Measurements from ENCODE around the gene MRPL10. TPM values are rescaled to one million over a fixed set of nuclear protein-coding genes. Genes with fewer than 3 reads are reported as not detected.

The MRPL10 gene
- total RNA-seq, 5 donors from 2014 or later (not counting 1 experiment from before 2014, with no cell fraction given), result 34.1 to 60.1 (median 41.6) TPM

DNA sequence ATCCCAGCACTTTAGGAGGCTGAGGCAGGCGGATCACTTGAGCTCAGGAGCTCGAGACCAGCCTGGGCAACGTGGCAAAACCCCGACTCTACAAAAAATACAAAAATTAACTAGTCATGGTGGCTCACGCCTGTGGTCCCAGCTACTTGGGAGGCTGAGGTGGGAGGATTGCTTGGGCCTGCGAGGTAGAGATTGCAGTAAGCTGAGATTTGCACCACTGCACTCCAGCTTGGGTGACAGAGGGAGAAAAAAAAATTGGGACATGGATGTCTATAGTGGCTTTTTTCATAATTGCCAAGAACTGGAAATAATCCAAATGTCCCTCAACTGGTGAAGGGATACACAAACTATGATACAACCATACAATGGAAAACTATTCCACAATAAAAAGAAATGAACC is 38.4 kb downstream of the MRPL10 start:
- H3K4me3 Mint-ChIP-seq, result no peak overlapping the region
- H3K9me3 Mint-ChIP-seq, result no peaks in the 10 kb centered on the region
- Histone ChIP-seq H3K4me3 (ENCODE audit: control insufficient read depth in 1 of 2, extremely low read depth in 1 of 2, low read length in 1 of 2) (no peak overlapping the region), H3K9me3 (no peaks in the 10 kb centered on the region), H3K36me3 (ENCODE audit: control insufficient read depth in 2 of 2, extremely low read depth in 1 of 2, insufficient read depth in 1 of 2, low read length in 1 of 2) (no peaks in the 10 kb centered on the region), H3K27me3 (replicated peaks in 1 of 2; ENCODE audit: control insufficient read depth in 2 of 2, extremely low read depth in 1 of 2, insufficient read depth in 2 of 2, low read length in 1 of 2) (peaks cover 12 to 39% of the 10 kb centered on the region in 2 experiments), H3K4me1 (ENCODE audit: control insufficient read depth in 1 of 2, extremely low read depth in 1 of 2, insufficient read depth in 2 of 2, low read length in 2 of 2) (peaks cover 0 to 11% of the 10 kb centered on the region in 2 experiments), H3K27ac (ENCODE audit: low read length) (no peak overlapping the region)
- DNase-seq, result no peak
- H3K36me3 Mint-ChIP-seq, result no peaks in the 10 kb centered on the region
- H3K27me3 Mint-ChIP-seq, result peaks cover 55 to 60% of the 10 kb centered on the region in 2 donors
- no CpG with 5 or more reads among the region's 6 CpGs for WGBS (ENCODE audit: insufficient coverage)
- ChIA-PET CTCF (no interaction called here), POLR2A (no interaction called here)
- no peak overlapping the region for H3K27ac Mint-ChIP-seq
- H3K4me1 Mint-ChIP-seq, result peaks cover 10 to 19% (median 16%) of the 10 kb centered on the region in 3 donors
- ATAC-seq (replicated peaks in 1 of 4), result no peak

DNA sequence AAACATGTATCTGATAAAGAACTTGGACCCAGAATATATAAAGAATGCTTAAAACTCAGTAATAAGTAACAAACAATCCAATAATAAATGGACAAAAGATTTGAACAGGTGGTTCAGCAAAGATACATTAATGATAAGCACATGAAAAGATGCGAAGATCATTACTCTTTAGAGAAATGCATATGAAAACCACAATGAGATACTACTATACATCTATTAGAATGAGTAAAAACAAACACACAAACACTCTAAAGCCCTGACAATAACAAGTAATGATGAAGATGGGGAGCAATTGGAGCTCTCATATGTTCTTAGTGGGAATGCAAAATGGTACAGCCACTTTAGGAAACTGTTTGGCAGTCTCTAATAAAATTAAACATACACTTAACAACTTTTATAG is 38.9 kb downstream of the MRPL10 start:
- Histone ChIP-seq H3K9me3 (no peaks in the 10 kb centered on the region), H3K36me3 (ENCODE audit: control insufficient read depth in 2 of 2, extremely low read depth in 1 of 2, insufficient read depth in 1 of 2, low read length in 1 of 2) (no peaks in the 10 kb centered on the region), H3K4me1 (ENCODE audit: control insufficient read depth in 1 of 2, extremely low read depth in 1 of 2, insufficient read depth in 2 of 2, low read length in 2 of 2) (peaks cover 0 to 11% of the 10 kb centered on the region in 2 experiments), H3K27me3 (replicated peaks in 1 of 2; ENCODE audit: control insufficient read depth in 2 of 2, extremely low read depth in 1 of 2, insufficient read depth in 2 of 2, low read length in 1 of 2) (peaks cover 12 to 43% of the 10 kb centered on the region in 2 experiments), H3K4me3 (ENCODE audit: control insufficient read depth in 1 of 2, extremely low read depth in 1 of 2, low read length in 1 of 2) (no peak overlapping the region), H3K27ac (ENCODE audit: low read length) (no peak overlapping the region)
- no CpG with 5 or more reads among the region's 1 CpG for WGBS (ENCODE audit: insufficient coverage)
- ATAC-seq (replicated peaks in 1 of 4) (no peak), DNase-seq (no peak)
- POLR2A ChIA-PET, result no interaction called here
- no peaks in the 10 kb centered on the region for H3K36me3 Mint-ChIP-seq
- no peaks in the 10 kb centered on the region for H3K9me3 Mint-ChIP-seq
- peaks cover 10 to 19% (median 16%) of the 10 kb centered on the region in 3 donors for H3K4me1 Mint-ChIP-seq
- no peak overlapping the region for H3K4me3 Mint-ChIP-seq
- H3K27me3 Mint-ChIP-seq, result peaks cover 57 to 60% of the 10 kb centered on the region in 2 donors
- CTCF ChIA-PET, result no interaction called here
- H3K27ac Mint-ChIP-seq, result no peak overlapping the region

DNA sequence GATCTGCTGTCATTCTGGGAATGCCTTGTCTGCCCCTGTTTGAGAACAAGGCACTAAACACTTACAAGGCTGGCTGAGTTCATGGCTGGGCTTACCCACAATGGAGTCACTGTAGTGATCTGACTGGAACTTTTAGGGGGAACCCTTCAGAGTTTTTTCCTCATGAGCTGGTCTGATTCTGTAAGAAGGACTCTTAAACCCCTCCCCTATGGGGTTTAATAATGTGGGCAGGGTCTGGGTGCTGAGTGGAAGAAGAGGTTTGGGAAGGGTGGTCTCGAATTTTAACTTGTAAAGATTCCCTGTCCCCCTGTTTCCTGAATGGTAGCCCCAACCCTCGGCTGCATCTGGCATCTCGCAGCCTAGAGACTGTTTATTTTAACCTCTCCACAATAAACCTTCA is 40.3 kb downstream of the MRPL10 start:
- Histone ChIP-seq H3K4me3 (ENCODE audit: control insufficient read depth in 1 of 2, extremely low read depth in 1 of 2, low read length in 1 of 2) (no peak overlapping the region), H3K9me3 (no peaks in the 10 kb centered on the region), H3K27ac (ENCODE audit: low read length) (no peak overlapping the region), H3K27me3 (replicated peaks in 1 of 2; ENCODE audit: control insufficient read depth in 2 of 2, extremely low read depth in 1 of 2, insufficient read depth in 2 of 2, low read length in 1 of 2) (peaks cover 12 to 51% of the 10 kb centered on the region in 2 experiments), H3K4me1 (ENCODE audit: control insufficient read depth in 1 of 2, extremely low read depth in 1 of 2, insufficient read depth in 2 of 2, low read length in 2 of 2) (peaks cover 0 to 11% of the 10 kb centered on the region in 2 experiments), H3K36me3 (ENCODE audit: control insufficient read depth in 2 of 2, extremely low read depth in 1 of 2, insufficient read depth in 1 of 2, low read length in 1 of 2) (no peaks in the 10 kb centered on the region)
- Mint-ChIP-seq H3K4me1 (peaks cover 10 to 19% (median 16%) of the 10 kb centered on the region in 3 donors), H3K9me3 (no peaks in the 10 kb centered on the region), H3K36me3 (no peaks in the 10 kb centered on the region), H3K27me3 (peaks cover 57 to 62% of the 10 kb centered on the region in 2 donors), H3K27ac (peak overlapping the region in 1 of 2 donors; percentile 19), H3K4me3 (peak overlapping the region in 2 of 3 donors; percentile 44 to 63)
- ChIA-PET CTCF (no interaction called here), POLR2A (no interaction called here)
- no CpG with 5 or more reads among the region's 3 CpGs for WGBS (ENCODE audit: insufficient coverage)
- no peak for ATAC-seq (replicated peaks in 1 of 4)
- no peak for DNase-seq

DNA sequence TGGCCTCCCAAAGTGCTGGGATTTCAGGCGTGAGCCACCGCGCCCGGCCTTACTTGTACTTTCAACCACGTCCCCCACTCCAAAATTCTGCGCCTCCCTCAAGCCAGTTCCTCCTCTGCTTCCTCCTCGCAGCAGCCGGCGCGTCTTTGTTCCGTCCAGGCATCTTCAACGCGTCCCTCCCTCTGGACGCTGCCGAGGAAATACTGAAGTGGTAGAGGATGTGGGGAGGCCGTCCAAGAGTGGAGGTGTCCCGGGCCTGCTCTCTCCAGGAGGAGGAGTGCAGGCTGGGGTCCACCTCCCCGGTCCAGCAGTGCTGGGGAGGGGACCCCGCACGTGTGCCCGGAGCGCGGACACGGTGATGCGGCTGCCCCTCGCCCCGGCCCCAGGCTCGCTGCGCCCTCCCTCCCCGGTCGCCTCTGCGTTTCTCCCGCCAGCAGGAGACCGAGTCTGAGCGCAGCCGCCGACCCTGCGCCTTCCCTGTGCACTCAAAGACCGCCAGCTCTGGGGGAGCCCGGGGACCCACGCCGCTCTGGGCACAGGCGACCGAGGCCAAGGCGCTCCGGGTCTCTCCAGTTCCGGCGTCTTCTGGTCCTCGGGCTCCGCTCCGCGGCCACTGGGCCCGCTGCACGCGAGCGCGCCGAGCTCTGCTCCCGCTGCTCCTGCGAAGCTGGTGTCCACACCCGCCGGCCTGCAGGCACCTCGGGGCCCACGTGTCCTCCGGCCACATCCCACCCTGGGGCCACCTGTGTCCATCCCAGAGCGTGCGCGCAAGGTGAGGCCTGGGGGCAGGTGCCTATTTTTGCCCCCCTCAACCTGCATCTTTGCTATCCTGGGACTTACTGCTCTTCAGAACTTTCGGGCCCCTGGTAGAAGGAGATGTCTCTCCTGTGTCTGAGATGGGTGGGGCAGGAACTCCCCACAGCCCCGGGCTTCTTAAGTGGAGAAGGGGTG is 41.5 kb downstream of the MRPL10 start:
- H3K9me3 ChIP-seq, result no peaks in the 10 kb centered on the region
- Mint-ChIP-seq H3K4me1 (peaks cover 10 to 19% (median 16%) of the 10 kb centered on the region in 3 donors), H3K36me3 (no peaks in the 10 kb centered on the region), H3K9me3 (no peaks in the 10 kb centered on the region), H3K27ac (peak overlapping the region in 1 of 2 donors; percentile 23), H3K27me3 (peaks cover 57 to 62% of the 10 kb centered on the region in 2 donors), H3K4me3 (peak overlapping the region; percentile 63 to 74 (median 65))
- H3K27me3 ChIP-seq (replicated peaks in 1 of 2; ENCODE audit: control insufficient read depth in 2 of 2, extremely low read depth in 1 of 2, insufficient read depth in 2 of 2, low read length in 1 of 2), result peaks cover 12 to 55% of the 10 kb centered on the region in 2 experiments
- ChIA-PET CTCF (interaction anchor here in 1 of 2 donors (0.7 to 1.7 kb wide), 2 partner anchors 27 to 126 kb away, joined by 3 to 8 read pairs; no protein-coding TSS in a partner anchor), POLR2A (no interaction called here)
- H3K36me3 ChIP-seq (ENCODE audit: control insufficient read depth in 2 of 2, extremely low read depth in 1 of 2, insufficient read depth in 1 of 2, low read length in 1 of 2), result no peaks in the 10 kb centered on the region
- H3K4me3 ChIP-seq (ENCODE audit: control insufficient read depth in 1 of 2, extremely low read depth in 1 of 2, low read length in 1 of 2), result peak overlapping the region; percentile 36 to 40
- 2% methylated on average over 56 of the region's 70 CpGs for WGBS (ENCODE audit: insufficient coverage)
- peak in 27 of 35 experiments; percentile 11 to 68 (median 32) for DNase-seq
- peak; percentile 87 to 91 (median 90) for ATAC-seq (replicated peaks in 1 of 4)
- no peak overlapping the region for H3K27ac ChIP-seq (ENCODE audit: low read length)
- H3K4me1 ChIP-seq (ENCODE audit: control insufficient read depth in 1 of 2, extremely low read depth in 1 of 2, insufficient read depth in 2 of 2, low read length in 2 of 2), result peaks cover 0 to 11% of the 10 kb centered on the region in 2 experiments

DNA sequence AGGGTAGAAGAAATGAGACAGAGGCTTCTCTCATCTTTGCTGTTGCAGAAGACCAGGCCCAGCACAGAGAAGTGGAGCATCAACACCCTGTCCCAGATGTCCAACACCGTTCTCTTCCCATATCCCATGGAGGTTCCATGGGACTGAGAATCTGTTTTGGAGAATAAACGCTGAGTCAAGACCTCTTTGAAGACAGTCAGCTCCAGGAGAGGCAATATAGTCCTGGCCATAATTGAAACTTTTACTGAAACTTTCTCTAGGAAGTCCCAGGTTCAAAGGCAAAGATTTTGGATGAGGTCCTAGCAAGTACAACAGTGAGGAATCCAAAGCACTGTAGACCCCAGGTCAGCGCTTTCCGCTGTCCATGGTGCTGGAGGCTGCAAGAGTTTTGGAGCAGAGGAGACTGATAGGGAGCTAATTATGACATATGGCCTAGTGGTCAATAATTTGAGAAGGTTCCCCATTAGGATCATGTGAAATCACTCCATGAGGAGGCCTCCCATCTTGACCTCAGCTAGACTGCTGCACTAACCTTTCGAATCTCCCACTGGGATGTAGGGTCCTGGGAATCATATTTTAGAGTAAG is 45.7 kb downstream of the MRPL10 start:
- no peaks in the 10 kb centered on the region for H3K9me3 ChIP-seq

DNA sequence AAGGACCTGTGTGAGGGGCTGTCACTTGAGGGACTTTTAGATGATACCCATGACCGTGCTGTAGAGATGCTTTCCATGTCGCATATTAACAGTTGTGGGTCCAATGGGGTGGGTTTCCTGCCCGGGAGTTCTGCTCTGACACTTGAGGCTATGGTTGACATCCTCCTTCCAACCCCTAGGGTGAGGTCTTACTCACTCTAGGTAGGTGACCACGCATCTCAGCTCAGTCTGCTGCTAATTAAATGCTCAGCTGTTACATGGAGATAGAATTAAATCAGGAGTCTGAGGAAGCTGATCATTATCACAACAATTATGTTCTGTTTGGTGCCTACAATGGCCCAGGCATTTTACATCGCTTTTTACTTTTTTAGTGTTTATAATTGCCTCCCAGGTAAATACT is 49.9 kb downstream of the MRPL10 start:
- Mint-ChIP-seq H3K27me3 (peaks cover 37 to 40% of the 10 kb centered on the region in 2 donors), H3K4me3 (no peak overlapping the region), H3K4me1 (no peaks in the 10 kb centered on the region), H3K9me3 (no peaks in the 10 kb centered on the region), H3K36me3 (no peaks in the 10 kb centered on the region), H3K27ac (no peak overlapping the region)
- no peak overlapping the region for H3K4me3 ChIP-seq (ENCODE audit: control insufficient read depth in 1 of 2, extremely low read depth in 1 of 2, low read length in 1 of 2)
- no peak overlapping the region for H3K27ac ChIP-seq (ENCODE audit: low read length)
- ATAC-seq (replicated peaks in 1 of 4) (no peak), DNase-seq (no peak)
- CTCF ChIA-PET, result no interaction called here
- POLR2A ChIA-PET, result no interaction called here
- no peaks in the 10 kb centered on the region for H3K9me3 ChIP-seq
- 80% methylated on average over 2 of the region's 5 CpGs for WGBS (ENCODE audit: insufficient coverage)
- H3K4me1 ChIP-seq (ENCODE audit: control insufficient read depth in 1 of 2, extremely low read depth in 1 of 2, insufficient read depth in 2 of 2, low read length in 2 of 2), result no peaks in the 10 kb centered on the region
- peaks cover 0 to 43% of the 10 kb centered on the region in 2 experiments for H3K27me3 ChIP-seq (replicated peaks in 1 of 2; ENCODE audit: control insufficient read depth in 2 of 2, extremely low read depth in 1 of 2, insufficient read depth in 2 of 2, low read length in 1 of 2)
- no peaks in the 10 kb centered on the region for H3K36me3 ChIP-seq (ENCODE audit: control insufficient read depth in 2 of 2, extremely low read depth in 1 of 2, insufficient read depth in 1 of 2, low read length in 1 of 2)

More for the DNA sequence above, 45.7 kb downstream of the MRPL10 start:
- H3K9me3 Mint-ChIP-seq, result no peaks in the 10 kb centered on the region
- no peak overlapping the region for H3K4me3 Mint-ChIP-seq
- Histone ChIP-seq H3K27me3 (replicated peaks in 1 of 2; ENCODE audit: control insufficient read depth in 2 of 2, extremely low read depth in 1 of 2, insufficient read depth in 2 of 2, low read length in 1 of 2) (peaks cover 3 to 40% of the 10 kb centered on the region in 2 experiments), H3K36me3 (ENCODE audit: control insufficient read depth in 2 of 2, extremely low read depth in 1 of 2, insufficient read depth in 1 of 2, low read length in 1 of 2) (no peaks in the 10 kb centered on the region), H3K4me1 (ENCODE audit: control insufficient read depth in 1 of 2, extremely low read depth in 1 of 2, insufficient read depth in 2 of 2, low read length in 2 of 2) (peaks cover 0 to 11% of the 10 kb centered on the region in 2 experiments), H3K4me3 (ENCODE audit: control insufficient read depth in 1 of 2, extremely low read depth in 1 of 2, low read length in 1 of 2) (no peak overlapping the region), H3K27ac (ENCODE audit: low read length) (no peak overlapping the region)
- peaks cover 10 to 15% (median 13%) of the 10 kb centered on the region in 3 donors for H3K4me1 Mint-ChIP-seq
- H3K36me3 Mint-ChIP-seq, result no peaks in the 10 kb centered on the region
- ATAC-seq (replicated peaks in 1 of 4), result no peak
- ChIA-PET CTCF (interaction anchor here (0.6 to 0.7 kb wide), 2 partner anchors 42 to 220 kb away, joined by 3 to 4 read pairs; no protein-coding TSS in a partner anchor), POLR2A (no interaction called here)
- H3K27me3 Mint-ChIP-seq, result peaks cover 34 to 51% of the 10 kb centered on the region in 2 donors
- peak in 2 of 35 experiments; percentile 25 to 34 for DNase-seq
- WGBS (ENCODE audit: insufficient coverage), result 39% methylated on average over 3 of the region's 5 CpGs
- no peak overlapping the region for H3K27ac Mint-ChIP-seq
